Retinal pigment epithelial cell (primary cell): ENCODE data around the gene SAPCD2.

ENCODE experiments used
- DNase-seq: peaks from one replicate; pipeline ENCODE4 v3.0.0-alpha.2; 2010; ENCODE audit warnings: low read depth
- H3K4me3 ChIP-seq: 2 replicates; pipeline ENCODE4 v1.5.1; 2011; ENCODE audit warnings: mild to moderate bottlenecking, low read length, control low read depth, moderate library complexity
- TF ChIP-seq, protein P1 (sequence below): conservative IDR thresholded peaks from 2 replicates; pipeline ENCODE4 v1.5.1; 2011; ENCODE audit warnings: low read depth, low read length, control low read depth, inconsistent platforms

The SAPCD2 gene

DNA sequence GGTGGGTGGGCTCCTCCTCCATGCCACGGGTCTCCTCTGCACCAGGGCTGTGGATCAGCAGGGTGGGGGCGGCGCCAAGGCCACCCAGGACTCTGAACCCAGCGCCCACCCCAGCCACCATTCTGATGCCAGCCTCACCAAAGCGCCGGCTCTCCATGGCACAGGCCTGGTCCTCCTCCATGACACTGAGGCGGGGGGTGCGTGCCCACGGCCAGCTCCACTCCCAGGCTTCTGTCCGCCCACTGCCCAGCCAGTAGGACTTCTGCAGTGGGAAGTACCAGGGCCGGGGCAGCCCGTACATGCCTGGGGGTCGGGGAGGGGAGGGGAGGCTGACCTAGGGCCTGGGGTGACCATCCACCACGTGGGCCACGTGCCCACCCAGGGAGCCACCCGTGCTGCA is 53.9 kb downstream of the SAPCD2 start:
- H3K4me3 ChIP-seq = no peak overlapping the region
- no peak for DNase-seq
- TF ChIP-seq, protein P1, sequence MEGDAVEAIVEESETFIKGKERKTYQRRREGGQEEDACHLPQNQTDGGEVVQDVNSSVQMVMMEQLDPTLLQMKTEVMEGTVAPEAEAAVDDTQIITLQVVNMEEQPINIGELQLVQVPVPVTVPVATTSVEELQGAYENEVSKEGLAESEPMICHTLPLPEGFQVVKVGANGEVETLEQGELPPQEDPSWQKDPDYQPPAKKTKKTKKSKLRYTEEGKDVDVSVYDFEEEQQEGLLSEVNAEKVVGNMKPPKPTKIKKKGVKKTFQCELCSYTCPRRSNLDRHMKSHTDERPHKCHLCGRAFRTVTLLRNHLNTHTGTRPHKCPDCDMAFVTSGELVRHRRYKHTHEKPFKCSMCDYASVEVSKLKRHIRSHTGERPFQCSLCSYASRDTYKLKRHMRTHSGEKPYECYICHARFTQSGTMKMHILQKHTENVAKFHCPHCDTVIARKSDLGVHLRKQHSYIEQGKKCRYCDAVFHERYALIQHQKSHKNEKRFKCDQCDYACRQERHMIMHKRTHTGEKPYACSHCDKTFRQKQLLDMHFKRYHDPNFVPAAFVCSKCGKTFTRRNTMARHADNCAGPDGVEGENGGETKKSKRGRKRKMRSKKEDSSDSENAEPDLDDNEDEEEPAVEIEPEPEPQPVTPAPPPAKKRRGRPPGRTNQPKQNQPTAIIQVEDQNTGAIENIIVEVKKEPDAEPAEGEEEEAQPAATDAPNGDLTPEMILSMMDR = no peak

DNA sequence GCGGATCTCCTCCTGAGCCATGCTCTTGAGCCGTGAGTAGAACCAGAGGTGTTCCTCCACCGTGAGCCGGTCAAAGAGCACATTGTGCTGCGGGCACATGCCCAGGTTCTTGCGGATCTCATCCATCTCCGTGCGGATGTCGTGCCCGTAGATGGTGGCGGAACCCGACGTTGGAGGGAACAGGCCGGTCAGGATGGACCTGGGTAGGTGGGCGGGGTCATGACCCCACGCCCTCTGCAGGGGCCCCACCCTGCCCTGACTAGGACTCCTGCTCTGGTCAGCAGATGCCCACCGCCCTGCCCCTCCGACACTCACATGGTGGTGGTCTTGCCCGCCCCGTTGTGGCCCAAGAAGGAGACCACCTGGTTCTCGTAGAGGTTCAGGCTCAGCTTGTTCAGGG is 54.4 kb downstream of the SAPCD2 start:
- H3K4me3 ChIP-seq = no peak overlapping the region
- TF ChIP-seq, protein P1 = no peak
- no peak for DNase-seq

DNA sequence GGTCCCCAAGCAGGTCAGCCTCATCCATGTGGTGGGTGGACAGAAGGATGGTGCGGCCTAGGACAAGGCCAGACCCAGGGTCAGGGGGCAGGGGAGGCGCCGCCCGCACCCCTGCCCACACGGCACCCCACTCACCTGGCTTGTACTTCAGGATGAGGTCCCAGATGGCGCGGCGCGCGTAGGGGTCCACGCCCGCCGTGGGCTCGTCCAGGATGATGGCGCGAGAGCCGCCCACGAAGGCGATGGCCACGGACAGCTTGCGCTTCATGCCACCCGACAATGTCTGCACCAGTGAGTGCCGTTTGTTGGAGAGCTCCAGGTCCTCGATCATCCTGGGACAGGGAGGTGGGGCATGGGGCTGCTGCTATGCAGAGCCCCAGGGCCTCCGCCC is 54.8 kb downstream of the SAPCD2 start:
- no peak overlapping the region for H3K4me3 ChIP-seq
- TF ChIP-seq, protein P1 = no peak
- DNase-seq = no peak

DNA sequence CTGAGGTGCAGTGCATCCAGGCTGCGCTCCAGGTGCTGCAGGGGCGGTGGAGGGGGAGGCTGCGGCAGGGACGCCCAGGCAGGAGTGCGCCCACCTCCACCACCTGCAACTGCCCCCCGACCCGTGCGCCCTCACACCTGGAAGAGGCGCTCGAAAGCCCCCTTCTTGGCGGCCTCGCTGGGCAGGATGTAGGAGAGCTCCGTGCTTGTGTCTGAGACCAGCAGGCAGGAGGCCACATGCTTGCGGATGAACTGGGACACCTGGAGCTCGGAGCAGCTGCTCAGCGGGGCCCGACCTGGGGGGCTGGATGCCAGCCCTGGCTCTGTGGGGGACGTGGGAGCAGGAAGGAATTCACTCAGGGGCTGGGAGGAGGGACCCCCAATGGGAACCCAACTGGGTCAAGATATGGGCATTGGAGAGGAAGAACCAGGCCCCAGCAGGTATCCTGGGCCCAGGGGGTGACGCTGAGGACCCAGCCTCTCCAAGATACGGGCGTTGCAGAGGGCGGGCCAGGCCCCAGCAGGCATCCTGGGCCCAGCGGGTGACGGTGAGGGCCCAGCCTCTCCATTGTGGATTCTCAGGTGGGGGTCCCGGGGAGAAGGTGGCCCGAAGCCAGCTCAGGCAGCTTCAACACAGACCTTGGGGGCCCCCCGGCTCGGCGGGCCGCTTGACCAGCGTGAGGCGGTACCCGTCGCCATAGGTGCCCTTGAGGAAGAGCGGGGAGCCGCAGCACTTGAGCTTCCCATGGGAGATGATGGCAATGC is 55.4 kb downstream of the SAPCD2 start:
- TF ChIP-seq, protein P1 = no peak
- no peak for DNase-seq
- H3K4me3 ChIP-seq = no peak overlapping the region

DNA sequence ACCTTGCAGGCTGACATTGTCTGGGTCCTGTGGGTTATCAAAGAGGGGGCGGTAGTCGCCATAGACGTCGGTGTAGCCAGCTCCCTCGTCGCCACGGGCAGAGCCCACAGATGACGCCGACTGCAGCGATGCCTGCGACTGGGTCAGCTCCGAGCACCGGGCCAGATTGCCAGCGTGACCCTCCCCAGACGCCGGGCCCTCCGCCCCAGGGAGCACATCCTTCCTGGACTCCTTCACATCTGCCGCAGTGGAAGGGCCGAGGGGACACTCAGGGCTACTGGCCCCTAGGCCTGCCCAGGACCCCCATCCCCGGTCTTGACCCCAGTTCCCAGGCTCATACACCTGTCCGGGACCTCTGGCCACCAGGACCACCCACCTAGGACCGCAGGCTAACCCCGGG is 56.2 kb downstream of the SAPCD2 start:
- H3K4me3 ChIP-seq = no peak overlapping the region
- TF ChIP-seq, protein P1 = no peak
- DNase-seq = no peak

DNA sequence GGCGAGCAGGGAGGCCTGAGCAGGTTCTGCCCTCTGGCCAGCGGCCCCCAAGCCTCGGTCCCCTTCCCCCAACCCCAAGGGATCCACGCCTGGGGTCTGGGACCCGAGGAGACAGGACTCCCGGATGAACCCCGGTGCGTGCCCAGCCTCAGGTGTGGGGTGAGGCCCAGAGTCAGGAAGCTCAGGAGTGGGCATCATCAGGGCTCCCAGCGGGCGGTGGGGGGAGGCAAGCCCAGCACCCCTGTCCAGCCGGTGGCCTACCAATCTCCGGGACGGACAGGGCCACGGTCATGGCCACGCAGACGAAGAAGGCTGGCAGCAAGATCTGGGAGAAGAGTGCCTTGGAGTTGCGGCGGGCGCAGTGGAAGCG is 56.8 kb downstream of the SAPCD2 start:
- H3K4me3 ChIP-seq = no peak overlapping the region
- TF ChIP-seq, protein P1 = no peak
- no peak for DNase-seq
